CD8-positive, alpha-beta memory T cell (primary cell): ENCODE data around the gene BUD23. TPM values are rescaled to one million over a fixed set of nuclear protein-coding genes. Genes with fewer than 3 reads are reported as not detected.
"Not testable (repeated sequence)": the region's sequence is repeated elsewhere in the genome, so short reads cannot be mapped to it uniquely, and the experiment has no call there.

Experiments
- CTCF ChIA-PET: fragments of 350-600 bp; sonication (Branson Sonifier 250); formaldehyde crosslinking; loops from one replicate; lab custom pipeline; 2021; ENCODE audit warnings: antibody characterized with exemption; lab: Charles Lee
- POLR2A ChIA-PET: fragments of 350-600 bp; sonication (Branson Sonifier 250); formaldehyde crosslinking; loops from one replicate; lab custom pipeline; 2021; ENCODE audit warnings: antibody characterized with exemption; lab: Charles Lee
- DNase-seq, 5 donors: peaks; one replicate each; pipeline versions ENCODE4 v3.0.0 to v3.0.0-alpha.2; 2020 to 2022; ENCODE audit warnings: mixed read lengths in 1 of 5
- H3K27ac ChIP-seq: one replicate; pipeline ENCODE4 v1.7.0; 2013; ENCODE audit warnings: low read depth, mild to moderate bottlenecking, low read length, moderate library complexity
- H3K27me3 ChIP-seq: 2 replicates; pipeline ENCODE4 v1.7.0; 2013; ENCODE audit warnings: low read length, mild to moderate bottlenecking; ENCODE audit not compliant: insufficient read depth, poor library complexity, severe bottlenecking
- H3K36me3 ChIP-seq: 2 replicates; pipeline ENCODE4 v1.7.0; 2013; ENCODE audit warnings: mild to moderate bottlenecking, low read length, moderate library complexity; ENCODE audit not compliant: insufficient read depth
- H3K4me1 ChIP-seq: 2 replicates; pipeline ENCODE4 v1.7.0; 2013; ENCODE audit warnings: mild to moderate bottlenecking, low read length, moderate library complexity; ENCODE audit not compliant: insufficient read depth
- H3K4me3 ChIP-seq: 2 replicates; pipeline ENCODE4 v1.7.0; 2013; ENCODE audit warnings: mild to moderate bottlenecking, low read length
- H3K9me3 ChIP-seq: 2 replicates; pipeline ENCODE4 v1.7.0; 2013; ENCODE audit warnings: mild to moderate bottlenecking, low read length
- H3K27ac Mint-ChIP-seq, 8 donors: one replicate each; pipeline ENCODE4 v1.8.0; 2020 to 2021; ENCODE audit warnings: mixed read lengths in 8 of 8, mild to moderate bottlenecking in 6 of 8, inconsistent platforms in 3 of 8, moderate library complexity in 3 of 8
- H3K27me3 Mint-ChIP-seq, 2 donors: one replicate each; pipeline ENCODE4 v1.8.0; 2020 to 2021; ENCODE audit warnings: mixed read lengths in 2 of 2, mild to moderate bottlenecking in 1 of 2, moderate library complexity in 1 of 2
- H3K36me3 Mint-ChIP-seq, 3 donors: one replicate each; pipeline ENCODE4 v1.8.0; 2020 to 2021; ENCODE audit warnings: mixed read lengths in 3 of 3, inconsistent platforms in 1 of 3, mild to moderate bottlenecking in 1 of 3
- H3K4me1 Mint-ChIP-seq, 3 donors: one replicate each; pipeline ENCODE4 v1.8.0; 2020 to 2021; ENCODE audit warnings: mixed read lengths in 3 of 3, inconsistent platforms in 1 of 3, mild to moderate bottlenecking in 1 of 3
- H3K4me3 Mint-ChIP-seq, 7 donors: one replicate each; pipeline ENCODE4 v1.8.0; 2020 to 2021; ENCODE audit warnings: mixed read lengths in 7 of 7, mild to moderate bottlenecking in 6 of 7, moderate library complexity in 4 of 7, inconsistent platforms in 2 of 7
- H3K9me3 Mint-ChIP-seq, 5 donors: one replicate each; pipeline ENCODE4 v1.8.0; 2020 to 2022; ENCODE audit warnings: mixed read lengths in 5 of 5, mild to moderate bottlenecking in 3 of 5, moderate library complexity in 2 of 5, inconsistent platforms in 1 of 5
- polyA plus RNA-seq: library from polyadenylated mRNA; unstranded; fragments of 300-500 nt; fragmentation: Illumina TruSeq; gene quantifications from one replicate; pipeline ENCODE4 v1.2.3, GENCODE V29; 2021
- total RNA-seq, 2 experiments: library from RNA; stranded (reverse); gene quantifications; one replicate each; pipeline ENCODE4 v1.2.3, GENCODE V29; 2021

Gene BUD23
- total and polyA plus RNA-seq, 3 experiments from 2014 or later: 102 to 130 (median 113) TPM

- Mint-ChIP-seq H3K27me3 (peaks cover 47 to 67% of the 10 kb centered on the region in 2 donors), H3K4me3 (peak overlapping the region in 5 of 7 donors; percentile 11 to 61 (median 37))
- POLR2A ChIA-PET: no interaction called here
Observed at GRCh38 chr7:73646785-73647724, 36.3 kb upstream of the BUD23 start.

GRCh38 chr7:73647725-73648592 is 35.4 kb upstream of the BUD23 start:
- H3K4me1 Mint-ChIP-seq: peaks cover 7 to 12% (median 9%) of the 10 kb centered on the region in 3 donors
- no peaks in the 10 kb centered on the region for H3K9me3 ChIP-seq
- H3K4me3 Mint-ChIP-seq: peak overlapping the region in 6 of 7 donors; percentile 51 to 78 (median 68)
- POLR2A ChIA-PET: no interaction called here
- CTCF ChIA-PET: no interaction called here
- peaks cover 0 to 2% (median 0%) of the 10 kb centered on the region in 3 donors for H3K36me3 Mint-ChIP-seq
- H3K27ac Mint-ChIP-seq: peak overlapping the region in 1 of 8 donors; percentile 34
- peak in 3 of 5 donors; percentile 12 to 35 (median 23) for DNase-seq
- no peak overlapping the region for H3K4me3 ChIP-seq
- H3K9me3 Mint-ChIP-seq: no peaks in the 10 kb centered on the region
- no peaks in the 10 kb centered on the region for H3K36me3 ChIP-seq
- H3K27me3 ChIP-seq: peaks cover 34% of the 10 kb centered on the region
- H3K27ac ChIP-seq: no peak overlapping the region
- peaks cover 45 to 71% of the 10 kb centered on the region in 2 donors for H3K27me3 Mint-ChIP-seq
- H3K4me1 ChIP-seq: peaks cover 7% of the 10 kb centered on the region

More at GRCh38 chr7:73646785-73647724, 36.3 kb upstream of the BUD23 start:
- CTCF ChIA-PET: interaction anchor here (1.1 kb wide), 1 partner anchor 40 kb away, joined by 4 read pairs; no protein-coding TSS in a partner anchor
- peaks cover 7 to 12% (median 9%) of the 10 kb centered on the region in 3 donors for H3K4me1 Mint-ChIP-seq
- peaks cover 31% of the 10 kb centered on the region for H3K27me3 ChIP-seq
- no peak overlapping the region for H3K27ac ChIP-seq
- H3K36me3 Mint-ChIP-seq: peaks cover 0 to 2% (median 0%) of the 10 kb centered on the region in 3 donors
- no peaks in the 10 kb centered on the region for H3K9me3 ChIP-seq
- H3K4me3 ChIP-seq: no peak overlapping the region
- no peaks in the 10 kb centered on the region for H3K36me3 ChIP-seq
- H3K9me3 Mint-ChIP-seq: no peaks in the 10 kb centered on the region
- peaks cover 7% of the 10 kb centered on the region for H3K4me1 ChIP-seq
- no peak for DNase-seq
- H3K27ac Mint-ChIP-seq: no peak overlapping the region

- Histone ChIP-seq H3K27ac (no peak overlapping the region), H3K9me3 (no peaks in the 10 kb centered on the region), H3K4me3 (no peak overlapping the region), H3K36me3 (no peaks in the 10 kb centered on the region), H3K4me1 (peaks cover 7% of the 10 kb centered on the region), H3K27me3 (peaks cover 34% of the 10 kb centered on the region)
- peaks cover 0 to 2% (median 0%) of the 10 kb centered on the region in 3 donors for H3K36me3 Mint-ChIP-seq
- peak overlapping the region in 5 of 7 donors; percentile 52 to 78 (median 69) for H3K4me3 Mint-ChIP-seq
- no peak for DNase-seq
- POLR2A ChIA-PET: no interaction called here
- H3K27me3 Mint-ChIP-seq: peaks cover 47 to 75% of the 10 kb centered on the region in 2 donors
- CTCF ChIA-PET: no interaction called here
- H3K27ac Mint-ChIP-seq: peak overlapping the region in 1 of 8 donors; percentile 54
- no peaks in the 10 kb centered on the region for H3K9me3 Mint-ChIP-seq
- H3K4me1 Mint-ChIP-seq: peaks cover 7 to 12% (median 9%) of the 10 kb centered on the region in 3 donors
Observed at GRCh38 chr7:73648593-73649332, 34.6 kb upstream of the BUD23 start.

GRCh38 chr7:73649576-73649975 is 33.8 kb upstream of the BUD23 start:
- no peaks in the 10 kb centered on the region for H3K9me3 Mint-ChIP-seq
- H3K27me3 ChIP-seq: peaks cover 34% of the 10 kb centered on the region
- no peak for DNase-seq
- H3K4me3 ChIP-seq: no peak overlapping the region
- no peaks in the 10 kb centered on the region for H3K36me3 Mint-ChIP-seq
- peaks cover 7 to 12% (median 9%) of the 10 kb centered on the region in 3 donors for H3K4me1 Mint-ChIP-seq
- no peaks in the 10 kb centered on the region for H3K36me3 ChIP-seq
- H3K9me3 ChIP-seq: no peaks in the 10 kb centered on the region
- peak overlapping the region in 2 of 7 donors; percentile 30 to 49 for H3K4me3 Mint-ChIP-seq
- H3K27ac Mint-ChIP-seq: no peak overlapping the region
- peaks cover 43 to 73% of the 10 kb centered on the region in 2 donors for H3K27me3 Mint-ChIP-seq
- ChIA-PET CTCF (no interaction called here), POLR2A (no interaction called here)
- peaks cover 7% of the 10 kb centered on the region for H3K4me1 ChIP-seq
- no peak overlapping the region for H3K27ac ChIP-seq

GRCh38 chr7:73650524-73650923 is 32.9 kb upstream of the BUD23 start:
- Histone ChIP-seq H3K4me1 (peaks cover 7% of the 10 kb centered on the region), H3K4me3 (no peak overlapping the region), H3K27me3 (peaks cover 34% of the 10 kb centered on the region), H3K36me3 (no peaks in the 10 kb centered on the region), H3K9me3 (no peaks in the 10 kb centered on the region), H3K27ac (no peak overlapping the region)
- no peaks in the 10 kb centered on the region for H3K9me3 Mint-ChIP-seq
- H3K27ac Mint-ChIP-seq: no peak overlapping the region
- no peak for DNase-seq
- H3K4me3 Mint-ChIP-seq: no peak overlapping the region
- H3K36me3 Mint-ChIP-seq: no peaks in the 10 kb centered on the region
- peaks cover 38 to 73% of the 10 kb centered on the region in 2 donors for H3K27me3 Mint-ChIP-seq
- POLR2A ChIA-PET: no interaction called here
- H3K4me1 Mint-ChIP-seq: peaks cover 7 to 12% (median 9%) of the 10 kb centered on the region in 3 donors
- CTCF ChIA-PET: no interaction called here

GRCh38 chr7:73652541-73652949 is 30.9 kb upstream of the BUD23 start:
- H3K27me3 Mint-ChIP-seq: peaks cover 28 to 60% of the 10 kb centered on the region in 2 donors
- CTCF ChIA-PET: interaction anchor here (0.9 to 1.3 kb wide), 2 partner anchors 9 to 46 kb away, joined by 3 read pairs; no protein-coding TSS in a partner anchor
- H3K9me3 Mint-ChIP-seq: no peaks in the 10 kb centered on the region
- POLR2A ChIA-PET: no interaction called here
- peak overlapping the region in 1 of 8 donors; percentile 39 for H3K27ac Mint-ChIP-seq
- H3K36me3 Mint-ChIP-seq: no peaks in the 10 kb centered on the region
- Histone ChIP-seq H3K27me3 (peaks cover 19% of the 10 kb centered on the region), H3K4me3 (no peak overlapping the region), H3K36me3 (no peaks in the 10 kb centered on the region), H3K4me1 (peaks cover 7% of the 10 kb centered on the region), H3K9me3 (no peaks in the 10 kb centered on the region), H3K27ac (no peak overlapping the region)
- peaks cover 7 to 12% (median 9%) of the 10 kb centered on the region in 3 donors for H3K4me1 Mint-ChIP-seq
- DNase-seq: no peak
- H3K4me3 Mint-ChIP-seq: no peak overlapping the region

- H3K36me3 ChIP-seq, H3K27ac Mint-ChIP-seq, H3K9me3 Mint-ChIP-seq, H3K4me3 ChIP-seq, POLR2A ChIA-PET, H3K36me3 Mint-ChIP-seq, H3K4me3 Mint-ChIP-seq, H3K4me1 Mint-ChIP-seq, CTCF ChIA-PET, H3K27ac ChIP-seq, H3K27me3 ChIP-seq, DNase-seq, H3K9me3 ChIP-seq, H3K4me1 ChIP-seq: not testable (repeated sequence)
- peaks cover 18 to 45% of the 10 kb centered on the region in 2 donors for H3K27me3 Mint-ChIP-seq
Observed at GRCh38 chr7:73655309-73655708, 28.1 kb upstream of the BUD23 start.
